Fibroblast of skin of abdomen (primary cell): Measurements from ENCODE around the gene NRG2. TPM values are rescaled to one million over a fixed set of nuclear protein-coding genes. Genes with fewer than 3 reads are reported as not detected.

ENCODE experiments used
- DNase-seq: peaks from one replicate; pipeline ENCODE4 v3.0.0-alpha.2; 2013
- polyA plus RNA-seq, 2 experiments: library from polyadenylated mRNA; unstranded; fragments of 120-200 nt; gene quantifications; one replicate each; pipeline ENCODE4 v1.2.1, GENCODE V29; 2013; ENCODE audit not compliant: insufficient read length in 2 of 2

NRG2 gene
- not detected for polyA plus RNA-seq (2013, experiment 1 of 2; ENCODE audit: insufficient read length)
- polyA plus RNA-seq (2013, experiment 2 of 2; ENCODE audit: insufficient read length) = not detected

DNA sequence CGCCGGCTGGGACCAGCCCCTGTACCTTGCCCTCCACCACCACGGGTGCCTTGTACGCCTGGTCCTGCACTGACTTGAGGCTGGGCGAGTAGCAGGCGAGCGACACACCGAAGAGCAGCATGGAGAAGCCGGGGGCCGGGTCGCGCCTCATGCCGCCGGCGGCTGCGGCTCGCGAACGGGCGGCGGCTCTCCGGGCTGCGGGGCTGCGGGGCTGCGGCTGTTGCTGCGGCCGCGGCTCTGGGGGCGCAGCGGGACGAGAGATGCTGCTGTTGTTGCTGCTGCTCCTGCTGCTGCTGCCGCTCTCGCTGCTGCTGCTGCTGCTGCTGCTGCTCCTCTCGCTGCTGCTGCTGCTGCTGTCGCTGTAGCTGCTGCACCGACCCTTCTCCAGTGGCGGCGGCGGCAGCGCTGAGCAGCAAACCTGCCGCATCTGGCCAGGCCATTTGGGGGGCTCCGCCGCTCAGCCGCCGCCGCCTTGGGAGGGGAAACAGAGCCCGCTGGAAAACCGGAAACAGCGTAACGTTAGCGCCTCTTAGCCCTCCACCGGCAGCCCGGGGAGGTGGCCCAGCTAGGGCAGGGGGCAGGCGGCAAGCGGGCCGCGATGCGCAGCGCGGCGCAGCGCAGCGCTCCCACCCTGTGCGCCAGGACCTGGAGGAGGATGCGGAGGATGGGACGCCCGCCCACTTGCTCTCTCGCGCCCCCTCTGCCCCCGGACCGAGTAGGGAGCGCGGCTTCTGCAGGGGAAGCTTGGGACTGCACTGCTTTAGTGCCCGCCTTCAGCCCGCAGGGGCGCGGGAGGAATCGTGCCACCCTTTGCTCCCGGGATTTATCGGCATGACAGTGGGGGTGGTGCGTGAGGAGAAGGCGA is at the start of gene NRG2:
TSS of gene NRG2 (minus strand) at position 657 of the 865 bp plus-strand sequence.
- peak; percentile 44 for DNase-seq

GRCh38 chr5:140090251-140090650 is 47.2 kb upstream of the NRG2 start:
- no peak for DNase-seq

- no peak for DNase-seq
These were observed 41.4 kb upstream of the NRG2 start for GRCh38 chr5:140084541-140084940.

DNA sequence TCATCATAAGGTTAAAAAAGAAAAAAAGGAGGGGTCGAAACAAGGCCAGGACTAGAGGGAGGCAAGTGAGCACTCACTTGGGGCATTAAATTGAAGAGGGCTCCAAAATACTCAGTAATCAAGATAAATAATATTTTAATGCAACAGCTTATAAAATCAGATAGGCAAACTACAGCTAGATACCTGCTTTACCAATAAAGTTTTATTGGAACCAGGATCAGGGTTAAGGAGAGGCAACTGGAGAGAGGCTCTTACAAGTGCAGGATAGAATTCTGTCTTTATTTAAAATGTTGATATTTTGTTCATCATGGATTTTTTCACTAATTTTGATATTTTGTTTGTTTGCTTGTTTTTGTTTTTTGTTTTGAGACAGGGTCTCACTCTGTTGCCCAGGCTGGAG is 40.6 kb upstream of the NRG2 start:
- DNase-seq = no peak

DNA sequence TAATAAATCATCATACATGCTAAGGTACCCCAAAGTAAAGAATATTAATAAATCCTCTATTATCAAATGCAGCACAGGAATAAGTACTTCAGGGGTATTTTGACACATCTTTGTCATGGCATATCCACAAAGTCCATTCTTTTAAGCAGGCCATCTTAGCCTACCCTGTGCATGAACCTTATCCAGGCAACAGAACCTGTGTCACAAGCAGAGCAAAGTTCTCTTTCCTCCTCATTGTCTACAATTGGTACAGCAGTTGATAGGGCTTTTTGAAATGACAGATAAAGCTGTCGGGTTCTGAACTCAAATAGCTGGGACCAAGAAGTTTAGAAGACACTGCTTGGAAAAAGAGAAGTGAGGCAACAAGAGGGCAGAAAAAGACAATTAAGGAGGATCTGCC is 40.0 kb upstream of the NRG2 start:
- no peak for DNase-seq

GRCh38 chr5:140076788-140077187 is 33.7 kb upstream of the NRG2 start:
- no peak for DNase-seq

DNA sequence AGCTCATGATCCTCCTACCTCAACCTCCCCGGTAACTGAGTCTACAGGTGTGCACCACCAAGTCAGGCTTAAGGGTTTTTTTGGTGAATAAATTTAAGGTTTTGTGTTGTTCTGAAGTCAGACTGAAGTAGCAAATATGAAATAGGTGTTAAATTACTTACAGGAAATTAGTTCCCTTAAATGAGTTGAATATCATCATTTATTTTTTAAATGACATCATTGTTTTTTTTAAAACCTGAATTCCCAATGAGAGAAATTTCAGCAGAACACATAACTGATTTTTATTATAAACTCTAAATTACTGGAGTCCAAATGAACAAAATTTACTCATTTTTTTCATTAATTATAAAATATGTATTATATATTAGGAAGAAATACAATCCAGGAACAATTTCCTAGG is 33.0 kb upstream of the NRG2 start:
- DNase-seq = no peak

- peak; percentile 13 for DNase-seq
These were observed 32.3 kb upstream of the NRG2 start for GRCh38 chr5:140075371-140075770.

- DNase-seq = peak; percentile 16
These were observed 30.2 kb upstream of the NRG2 start for GRCh38 chr5:140073296-140073695.

- no peak for DNase-seq
These were observed 29.7 kb upstream of the NRG2 start for GRCh38 chr5:140072812-140073211.

DNA sequence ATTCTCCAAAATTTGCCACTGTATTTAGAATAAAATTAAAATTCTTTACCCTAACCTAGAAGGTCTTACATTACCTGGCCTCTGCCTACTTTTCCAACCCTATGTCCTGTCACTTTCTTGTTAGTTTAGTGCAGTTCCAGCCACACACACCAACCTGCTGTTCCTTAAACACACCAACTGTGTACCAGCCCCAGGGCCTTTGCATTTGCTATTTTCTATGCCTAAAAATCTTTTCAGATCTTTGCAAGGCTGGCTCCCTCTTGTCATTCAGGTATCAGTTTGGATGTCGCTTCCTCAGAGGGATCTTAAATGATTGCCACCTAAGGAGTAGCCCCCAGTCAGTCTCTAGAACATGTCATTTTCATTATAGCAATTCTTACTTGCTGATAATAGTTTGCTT is 17.7 kb upstream of the NRG2 start:
- no peak for DNase-seq

DNA sequence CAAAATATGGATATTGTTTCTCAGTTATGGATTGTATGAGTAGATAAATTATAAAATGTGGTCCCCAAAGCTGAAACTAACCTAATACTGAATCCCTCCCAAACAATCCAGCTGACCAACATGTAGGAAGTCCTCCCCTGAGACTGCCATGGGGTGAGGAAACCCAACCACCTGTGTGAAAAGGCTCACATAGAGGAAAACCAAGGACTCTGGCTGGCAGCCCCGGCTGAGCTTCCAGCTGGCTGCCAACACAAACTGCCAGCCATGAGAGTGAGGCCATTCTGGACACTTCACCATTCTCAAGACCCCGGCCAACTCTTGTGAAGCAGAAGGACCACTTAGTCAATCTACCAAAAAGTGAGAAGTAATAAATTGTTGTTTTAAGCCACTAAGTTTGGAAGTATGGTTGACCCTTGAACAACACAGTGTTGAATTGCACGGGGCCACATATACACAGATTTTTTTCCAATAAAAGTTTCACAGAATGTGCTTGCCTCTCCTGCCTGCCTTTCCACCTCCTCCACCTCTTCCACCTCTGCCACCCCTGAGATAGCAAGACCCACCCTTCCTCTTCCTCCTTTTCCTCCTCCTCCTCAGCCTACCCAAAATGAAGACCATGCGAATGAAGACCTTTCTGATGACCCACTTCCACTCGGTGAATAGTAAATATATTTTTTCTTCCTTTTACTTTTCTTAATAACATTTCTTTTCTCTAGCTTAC is 15.3 kb upstream of the NRG2 start:
- no peak for DNase-seq

DNA sequence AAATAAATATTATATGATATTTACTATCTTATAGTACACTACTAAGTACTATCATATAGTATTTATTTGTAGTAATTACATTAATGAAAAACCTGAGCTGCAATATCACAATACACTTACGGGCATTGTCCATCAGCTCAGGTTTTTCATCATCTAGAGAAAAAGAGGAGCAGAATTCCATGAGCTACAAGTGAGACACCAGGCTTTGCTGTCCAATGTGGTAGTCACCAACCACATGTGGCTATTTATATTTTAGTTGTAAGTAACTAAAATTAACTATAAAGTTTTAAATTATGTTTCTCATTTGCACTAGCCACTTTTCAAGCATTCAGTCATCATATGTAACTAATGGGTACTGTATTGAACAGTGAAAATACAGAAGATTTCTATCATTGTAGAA is 13.8 kb upstream of the NRG2 start:
- no peak for DNase-seq

GRCh38 chr5:140055152-140055551 is 12.1 kb upstream of the NRG2 start:
- no peak for DNase-seq

- no peak for DNase-seq
These were observed 11.1 kb upstream of the NRG2 start for GRCh38 chr5:140054086-140054689.

DNA sequence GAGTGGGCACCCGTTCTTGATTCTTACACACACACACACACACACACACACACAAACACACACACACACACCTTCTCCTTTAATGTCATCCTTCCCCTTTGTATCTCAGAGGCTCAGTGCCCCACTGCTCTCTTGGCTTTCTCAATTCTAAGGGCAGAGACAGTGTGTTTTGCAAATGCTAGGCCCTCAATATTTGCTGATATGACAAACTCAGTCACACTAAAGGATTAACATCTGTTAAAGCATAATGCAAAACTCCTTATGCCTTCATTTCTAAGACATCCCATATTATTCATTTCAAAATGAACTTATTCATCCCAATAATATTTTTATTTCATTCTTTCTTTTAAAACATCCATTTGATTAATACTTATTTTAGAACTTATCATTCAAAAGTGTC is 8.9 kb upstream of the NRG2 start:
- no peak for DNase-seq

GRCh38 chr5:140049713-140050112 is 6.6 kb upstream of the NRG2 start:
- no peak for DNase-seq

GRCh38 chr5:140049205-140049604 is 6.1 kb upstream of the NRG2 start:
- DNase-seq = no peak

- DNase-seq = no peak
These were observed 942 bp upstream of the NRG2 start for GRCh38 chr5:140044041-140044440.

- no peak for DNase-seq
These were observed 391 bp upstream of the NRG2 start for GRCh38 chr5:140043508-140043872.

DNA sequence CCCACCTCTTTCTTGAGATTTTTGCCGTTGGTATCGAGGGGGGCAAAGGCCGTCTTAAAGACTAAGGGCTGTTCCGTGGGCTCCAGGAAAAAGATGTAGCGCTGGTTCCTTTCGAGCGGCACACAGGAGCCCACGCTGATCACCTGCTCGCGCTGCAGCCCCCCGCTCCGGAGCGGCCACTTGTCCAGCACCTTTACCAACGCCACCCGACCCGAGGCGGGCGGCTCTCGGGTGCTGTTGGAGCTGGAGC is 781 bp downstream of the NRG2 start:
- no peak for DNase-seq

GRCh38 chr5:140041492-140042392 is 1.4 kb downstream of the NRG2 start:
- peak; percentile 18 for DNase-seq

GRCh38 chr5:140041099-140041491 is 2.0 kb downstream of the NRG2 start:
- no peak for DNase-seq
